Heart left ventricle (tissue), 13 donors: ENCODE results near the gene CD9.

Source experiments
- CTCF ChIP-seq, 12 donors: fragments of 200-600 bp; sonication (generic) in 4 of 12; IDR thresholded peaks; one replicate each; pipeline versions ENCODE4 v1.5.0 to v1.8.0; 2018 to 2022; ENCODE audit warnings: antibody characterized with exemption in 12 of 12, mild to moderate bottlenecking in 5 of 12
- POLR2A ChIP-seq, 2 donors: fragments of 450-650 bp; IDR thresholded peaks; one replicate each; pipeline ENCODE4 v1.6.1; 2017; ENCODE audit warnings: antibody characterized with exemption in 2 of 2, mild to moderate bottlenecking in 2 of 2, moderate library complexity in 2 of 2
- donor health status: ischemic (EF 13 %, LVEDD 7.1; RV severe dilation, severe dysfunction).
- donor health status: DM: no; HTN: yes; CAD: no.
- donor health status: DM: no; HTN: no; CAD: no.
- donor health status: ischemic (EF 25% LVEDD 6.9; RV normal size, moderate dysfunction).
- donor health status: ischemic (EF 25% LVEDD 5.7; RV mildly dilated, moderate dysfunction).
- donor health status: ischemic (EF 35%, LVEDD 5.7; RV mildly dilated, moderate dysfunction).
- donor health status: nonischemic (EF 11% LVEDD 7.7; RV severe dilation, severe dysfunction).
- donor health status: DM: yes; HTN: yes; CAD: no.
- donor health status: PGD.
- donor health status: ischemic (EF 29% LVEDD 5.4; RV normal size, mild dysfunction).
- donor health status: nonischemic (EF 23%, LVEDD 6.1; RV moderate dilation, normal function).

GRCh38 chr12:6272300-6273204 is 72.4 kb downstream of the CD9 start:
- TF ChIP-seq CTCF (IDR thresholded peaks at IDR 0.05): no peak
- no peak for TF ChIP-seq POLR2A (IDR thresholded peaks at IDR 0.05)
